ENCODE data around the gene ASGR2.
"Not testable (repeated sequence)": the region's sequence is repeated elsewhere in the genome, so short reads cannot be mapped to it uniquely, and the experiment has no call there.

The ASGR2 gene

DNA sequence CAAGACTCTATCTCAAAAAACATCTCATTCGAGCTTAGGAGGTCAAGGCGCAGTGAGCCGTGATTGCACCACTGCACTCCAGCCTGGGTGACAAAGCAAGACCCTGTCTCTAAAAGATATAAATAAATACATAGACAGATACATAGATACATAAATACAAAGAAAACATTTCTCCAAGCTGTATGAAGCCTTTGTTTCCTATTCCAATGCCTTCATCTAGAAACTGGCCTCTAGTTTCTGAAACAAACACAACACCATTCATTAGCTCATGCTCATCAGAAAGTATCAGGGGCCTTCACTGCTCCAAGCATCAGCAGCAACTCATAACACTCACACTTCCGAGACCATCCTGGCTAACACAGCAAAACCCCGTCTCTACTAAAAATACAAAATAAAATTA, 10.3 kb upstream of the ASGR2 start:
- no peak for DNase-seq

- DNase-seq, result no peak
Measured at GRCh38 chr17:7123844-7124243, 9.2 kb upstream of the ASGR2 start.

- no peak for DNase-seq
Measured at GRCh38 chr17:7122381-7122780, 7.8 kb upstream of the ASGR2 start.

DNA sequence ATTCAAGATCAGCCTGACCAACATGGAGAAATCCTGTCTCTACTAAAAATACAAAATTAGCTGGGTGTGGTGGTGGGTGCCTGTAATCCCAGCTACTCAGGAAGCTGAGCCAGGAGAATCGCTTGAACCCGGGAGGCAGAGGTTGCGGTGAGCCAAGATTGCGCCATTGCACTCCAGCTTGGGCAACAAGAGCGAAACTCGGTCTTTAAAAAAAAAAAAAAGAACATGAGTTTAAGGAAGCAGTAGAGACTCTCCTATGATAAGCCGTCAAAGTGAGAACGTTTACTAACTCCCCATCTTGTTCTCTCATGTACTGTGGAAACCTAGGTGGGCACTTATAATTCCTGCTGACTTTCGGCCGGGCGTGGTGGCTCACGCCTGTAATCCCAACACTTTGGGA, 6.0 kb upstream of the ASGR2 start:
- DNase-seq, result not testable (repeated sequence)

DNA sequence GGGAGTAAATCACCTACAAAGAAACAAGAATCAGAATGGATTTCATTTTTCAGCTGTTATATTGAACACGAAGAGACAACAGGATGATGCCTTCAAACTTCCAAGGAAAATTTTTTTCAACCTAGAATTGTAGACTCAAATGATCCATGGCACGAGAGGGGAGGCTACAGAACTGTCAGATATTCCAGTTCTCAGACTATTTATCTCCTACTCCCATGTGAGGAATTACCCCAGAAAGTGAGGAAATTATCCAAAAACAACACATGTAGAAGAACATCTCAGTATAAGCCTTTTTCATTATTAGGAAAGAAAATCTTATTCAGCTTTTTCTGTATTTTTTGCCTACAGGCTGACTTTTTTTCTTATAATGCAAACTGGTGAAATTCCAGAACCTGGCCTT, 5.5 kb upstream of the ASGR2 start:
- no peak for DNase-seq

DNA sequence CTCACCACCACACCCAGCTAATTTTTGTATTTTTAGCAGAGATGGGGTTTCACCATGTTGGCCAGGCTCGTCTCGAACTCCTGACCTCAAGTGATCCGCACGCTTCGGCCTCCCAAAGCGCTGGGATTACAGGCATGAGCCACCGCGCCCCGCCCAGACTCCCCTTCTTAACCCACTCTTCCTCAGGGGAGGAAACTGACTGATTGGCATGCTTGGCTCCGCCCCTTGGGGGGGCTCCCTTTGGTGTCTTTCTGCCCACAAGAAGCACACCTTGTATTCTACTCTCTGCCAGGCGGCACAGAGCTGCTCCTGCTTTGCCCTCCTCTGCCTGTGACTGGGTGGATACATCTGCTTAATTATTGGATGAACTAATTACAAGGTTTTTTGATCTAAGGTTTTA, 4.7 kb upstream of the ASGR2 start:
- DNase-seq, result no peak

GRCh38 chr17:7114875-7115614, 423 bp upstream of the ASGR2 start:
- DNase-seq, result no peak

DNA sequence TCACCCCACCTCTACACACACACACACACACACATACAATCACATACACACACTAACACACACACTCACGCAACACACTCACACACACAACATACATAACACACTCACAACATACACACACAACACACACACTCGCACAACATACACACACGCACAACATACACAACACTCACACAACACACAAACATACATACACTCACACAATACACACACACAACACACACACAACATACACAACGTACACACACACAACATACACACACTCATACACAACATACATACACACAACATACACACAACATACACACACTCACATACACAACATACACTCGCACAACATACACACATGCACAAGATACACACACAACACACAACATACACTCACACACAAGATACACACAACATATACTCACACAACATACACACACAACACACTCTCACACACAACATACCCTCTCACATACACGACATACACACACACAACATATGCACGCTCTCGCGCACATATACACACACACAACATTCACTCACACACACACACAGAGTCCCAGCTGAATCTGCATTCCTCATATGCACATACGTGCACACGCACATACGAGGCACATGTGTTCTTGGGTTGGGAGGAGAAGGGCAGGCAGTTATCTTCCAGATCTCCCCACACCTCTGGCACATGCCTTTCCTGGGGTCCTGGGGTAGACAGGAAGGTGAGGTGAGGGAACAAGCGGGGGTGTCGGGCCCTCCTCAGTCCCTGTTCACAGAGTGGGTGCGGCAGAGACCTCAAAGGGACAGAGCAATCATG, 1.1 kb downstream of the ASGR2 start:
- DNase-seq, result no peak

- no peak for DNase-seq
Measured at GRCh38 chr17:7112510-7113108, 2.0 kb downstream of the ASGR2 start.

GRCh38 chr17:7111784-7112509, 2.7 kb downstream of the ASGR2 start:
- no peak for DNase-seq

DNA sequence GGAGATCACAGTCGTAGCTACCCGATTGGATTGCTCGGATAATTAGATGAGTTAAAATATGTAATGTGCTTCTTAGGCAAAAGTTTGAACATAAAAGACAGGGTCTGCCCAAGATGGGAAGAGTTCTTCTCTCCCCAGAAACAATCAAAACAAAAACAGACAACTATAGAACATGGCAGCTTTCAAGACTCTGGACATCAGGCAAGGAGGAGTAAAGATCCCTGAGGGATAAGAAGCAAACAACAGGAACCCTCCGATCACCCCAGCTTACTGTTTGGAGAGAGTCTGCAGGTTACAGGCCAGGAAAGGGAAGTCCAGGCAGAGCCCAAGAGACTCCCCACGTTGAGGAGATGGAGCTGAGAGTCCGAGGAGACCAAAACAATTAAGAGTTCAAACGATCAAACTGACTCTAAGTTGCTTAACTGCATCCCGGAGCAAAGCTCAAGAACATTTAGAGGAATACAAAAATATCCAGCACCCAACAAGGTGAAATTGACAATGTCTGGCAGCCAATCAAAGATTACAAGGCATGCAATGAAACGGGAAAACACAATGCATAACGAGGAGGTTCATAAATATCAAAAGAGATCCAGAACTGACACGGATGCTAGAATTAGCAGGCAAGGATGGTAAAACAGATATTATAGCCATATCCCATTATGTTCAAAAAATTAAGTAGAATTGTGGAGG, 3.9 kb downstream of the ASGR2 start:
- DNase-seq, result no peak

GRCh38 chr17:7109461-7110322, 4.9 kb downstream of the ASGR2 start:
- DNase-seq, result no peak

DNA sequence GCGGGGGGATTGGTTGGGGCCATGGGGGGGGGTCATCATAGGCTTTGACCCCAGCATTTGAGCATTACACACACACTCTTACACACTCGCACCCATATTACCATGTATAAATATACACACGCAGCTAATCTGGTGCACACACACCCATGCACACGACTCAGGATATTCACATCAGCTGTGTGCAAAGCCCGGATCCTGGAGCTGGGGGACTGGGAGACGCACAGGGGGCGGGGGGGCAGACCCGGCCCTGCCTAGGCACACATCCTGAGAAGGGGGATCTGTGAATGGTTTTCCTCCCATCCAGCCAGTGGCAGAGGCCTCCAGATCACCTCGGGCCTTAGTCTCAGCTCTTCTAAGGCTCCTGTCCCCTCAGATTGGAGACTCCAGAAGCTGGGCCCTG, 5.6 kb downstream of the ASGR2 start:
- no peak for DNase-seq

DNA sequence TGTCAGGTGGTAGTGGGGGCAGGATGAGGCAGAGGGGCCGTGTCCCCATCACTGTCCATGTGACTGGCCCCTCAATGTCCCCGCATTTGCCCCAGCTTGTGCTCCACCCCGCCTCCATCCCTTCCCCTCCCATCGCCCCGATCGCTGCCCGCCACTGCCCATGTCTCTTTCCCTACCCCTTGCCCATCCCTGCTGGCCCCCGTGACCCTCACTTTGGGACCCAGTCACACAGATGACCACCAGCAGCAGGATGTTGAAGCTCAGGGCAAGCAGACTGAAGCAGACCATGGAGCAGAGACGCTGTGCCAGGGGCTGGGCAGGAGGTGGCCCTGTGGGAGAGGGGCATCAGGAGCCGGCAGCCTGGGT, 6.1 kb downstream of the ASGR2 start:
- DNase-seq, result no peak

DNA sequence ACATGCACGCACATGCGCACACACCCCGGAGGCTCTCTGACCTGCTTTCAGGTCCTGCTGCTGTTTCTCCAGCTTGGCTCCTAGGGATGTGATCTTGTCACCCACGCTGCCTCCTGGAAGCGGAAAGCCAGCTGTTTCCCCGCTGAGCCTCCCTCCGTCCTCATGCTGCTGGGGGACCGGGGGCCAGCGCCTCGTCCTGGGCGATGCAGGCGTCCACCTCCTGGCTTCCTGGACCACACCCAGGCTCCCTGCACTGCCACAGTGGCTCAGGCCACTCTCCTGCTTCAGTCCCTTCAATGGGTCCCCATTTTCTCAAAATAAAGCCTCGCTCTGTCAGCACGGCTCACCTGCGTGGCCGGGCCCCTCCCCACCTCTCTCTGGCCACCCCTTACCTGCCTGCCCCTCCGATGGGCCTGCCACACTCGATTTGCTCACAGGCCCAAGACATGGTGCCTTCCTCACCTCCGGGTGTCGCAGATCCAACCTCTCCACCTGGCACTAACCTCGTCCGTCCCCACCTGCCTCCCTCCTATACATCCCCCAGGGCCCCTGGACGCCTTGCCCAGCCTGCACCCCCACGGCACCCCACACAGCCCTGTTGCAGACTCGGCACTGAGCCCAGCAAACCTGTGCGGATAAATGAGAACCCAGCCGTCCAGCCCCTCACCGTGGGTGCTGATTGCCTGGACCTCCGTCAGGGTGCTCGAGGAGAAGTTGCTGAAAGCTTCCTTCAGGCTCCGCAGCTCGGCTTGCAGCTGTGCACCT, 6.6 kb downstream of the ASGR2 start:
- DNase-seq, result no peak

GRCh38 chr17:7107012-7107754, 7.4 kb downstream of the ASGR2 start:
- DNase-seq, result no peak

- no peak for DNase-seq
Measured at GRCh38 chr17:7102421-7102820, 12.2 kb downstream of the ASGR2 start.

- DNase-seq, result no peak
Measured at GRCh38 chr17:7101531-7101930, 13.1 kb downstream of the ASGR2 start.

- DNase-seq, result not testable (repeated sequence)
Measured at GRCh38 chr17:7100641-7101379, 13.8 kb downstream of the ASGR2 start.

Data from CD4-positive, alpha-beta T cell treated with Interleukin-6 for 4 hours (primary cell).